ENCODE data around the gene PKDCC.

The PKDCC gene

GRCh38 chr2:42059261-42059898, 11.6 kb downstream of the PKDCC start:
- TF ChIP-seq, protein P1, sequence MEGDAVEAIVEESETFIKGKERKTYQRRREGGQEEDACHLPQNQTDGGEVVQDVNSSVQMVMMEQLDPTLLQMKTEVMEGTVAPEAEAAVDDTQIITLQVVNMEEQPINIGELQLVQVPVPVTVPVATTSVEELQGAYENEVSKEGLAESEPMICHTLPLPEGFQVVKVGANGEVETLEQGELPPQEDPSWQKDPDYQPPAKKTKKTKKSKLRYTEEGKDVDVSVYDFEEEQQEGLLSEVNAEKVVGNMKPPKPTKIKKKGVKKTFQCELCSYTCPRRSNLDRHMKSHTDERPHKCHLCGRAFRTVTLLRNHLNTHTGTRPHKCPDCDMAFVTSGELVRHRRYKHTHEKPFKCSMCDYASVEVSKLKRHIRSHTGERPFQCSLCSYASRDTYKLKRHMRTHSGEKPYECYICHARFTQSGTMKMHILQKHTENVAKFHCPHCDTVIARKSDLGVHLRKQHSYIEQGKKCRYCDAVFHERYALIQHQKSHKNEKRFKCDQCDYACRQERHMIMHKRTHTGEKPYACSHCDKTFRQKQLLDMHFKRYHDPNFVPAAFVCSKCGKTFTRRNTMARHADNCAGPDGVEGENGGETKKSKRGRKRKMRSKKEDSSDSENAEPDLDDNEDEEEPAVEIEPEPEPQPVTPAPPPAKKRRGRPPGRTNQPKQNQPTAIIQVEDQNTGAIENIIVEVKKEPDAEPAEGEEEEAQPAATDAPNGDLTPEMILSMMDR (IDR thresholded peaks at IDR 0.05; ENCODE audit: low read depth, low read length): no peak
- no peak overlapping the region for H3K4me3 ChIP-seq (ENCODE audit: low read depth, low read length)
- no peaks in the 10 kb centered on the region for H3K4me1 ChIP-seq
- no peaks in the 10 kb centered on the region for H3K9me3 ChIP-seq
- DNase-seq: no peak
- peaks cover 42% of the 10 kb centered on the region for H3K36me3 ChIP-seq
- no peaks in the 10 kb centered on the region for H3K27me3 ChIP-seq

DNA sequence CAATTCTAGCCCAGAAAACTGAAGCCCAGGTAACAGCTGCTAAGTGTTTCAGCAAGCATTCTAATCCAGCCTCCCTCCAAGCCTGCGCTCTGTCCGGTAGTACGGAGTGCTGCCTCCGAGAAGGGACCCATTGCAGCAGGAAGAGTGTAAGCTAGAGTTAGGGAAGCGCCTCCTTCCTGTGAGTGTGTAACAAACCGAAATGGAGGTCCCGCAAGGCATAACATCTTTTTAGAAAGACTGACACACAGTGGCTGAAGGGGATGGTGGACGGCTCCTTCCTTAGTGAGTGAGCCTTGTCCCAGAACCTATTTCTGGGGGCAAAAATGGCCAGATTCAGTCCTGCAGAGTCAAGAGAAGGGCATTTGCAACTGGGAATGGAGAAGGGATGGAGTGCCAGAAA, 12.2 kb downstream of the PKDCC start:
- H3K4me3 ChIP-seq (ENCODE audit: low read depth, low read length): no peak overlapping the region
- TF ChIP-seq, protein P1 (IDR thresholded peaks at IDR 0.05; ENCODE audit: low read depth, low read length): 0 out of 2 replicates have a peak, but pooled peaks have one; percentile 17
- H3K4me1 ChIP-seq: no peaks in the 10 kb centered on the region
- H3K36me3 ChIP-seq: peaks cover 38% of the 10 kb centered on the region
- no peaks in the 10 kb centered on the region for H3K27me3 ChIP-seq
- no peaks in the 10 kb centered on the region for H3K9me3 ChIP-seq
- DNase-seq: no peak

DNA sequence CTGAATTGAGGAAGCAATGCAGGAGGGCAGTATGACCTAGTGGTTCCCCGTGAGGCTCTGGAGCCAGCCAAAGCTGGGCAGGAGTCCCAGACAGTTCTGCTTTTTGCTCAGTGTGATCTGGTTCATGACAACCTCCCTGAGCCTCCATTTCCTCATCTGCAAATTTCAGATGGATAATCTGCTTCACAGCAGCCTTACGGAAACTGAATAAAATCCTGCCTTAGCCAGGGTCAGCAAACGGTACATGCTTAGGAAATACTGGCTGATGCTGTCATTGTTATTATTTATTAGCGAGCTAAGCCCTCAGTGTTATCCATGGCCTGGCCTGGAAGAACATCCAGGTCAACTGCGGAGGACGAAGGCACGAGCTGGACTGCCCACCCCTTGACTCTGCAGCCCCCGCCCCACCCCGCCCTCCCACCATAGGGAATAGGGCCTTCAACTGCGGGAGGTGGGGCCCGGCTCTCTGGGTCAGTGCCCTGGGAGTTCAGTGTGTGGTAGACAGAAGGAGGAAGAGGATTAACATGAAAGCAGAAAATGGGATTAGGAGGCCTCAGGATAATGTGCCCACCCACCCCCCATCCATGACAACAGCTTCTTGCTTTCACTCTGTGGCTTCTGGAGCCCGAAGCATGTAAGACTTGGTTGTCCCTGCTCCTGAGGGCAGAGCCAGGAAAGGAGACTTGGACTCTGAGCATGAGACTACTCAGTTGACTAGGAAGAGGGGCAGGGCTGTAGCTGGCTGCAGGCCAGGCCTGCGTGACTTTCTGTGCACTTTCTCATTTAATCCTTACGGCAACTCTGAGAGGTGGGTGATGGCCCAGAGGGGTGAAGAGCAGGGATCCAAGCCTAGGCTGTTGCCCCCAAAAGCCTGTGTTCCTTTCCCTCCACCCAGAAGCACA, 13.1 kb downstream of the PKDCC start:
- Histone ChIP-seq H3K4me1 (no peaks in the 10 kb centered on the region), H3K27me3 (no peaks in the 10 kb centered on the region), H3K9me3 (no peaks in the 10 kb centered on the region), H3K4me3 (ENCODE audit: low read depth, low read length) (no peak overlapping the region), H3K36me3 (peaks cover 29% of the 10 kb centered on the region)
- DNase-seq: no peak
- TF ChIP-seq, protein P1 (IDR thresholded peaks at IDR 0.05; ENCODE audit: low read depth, low read length): no peak

DNA sequence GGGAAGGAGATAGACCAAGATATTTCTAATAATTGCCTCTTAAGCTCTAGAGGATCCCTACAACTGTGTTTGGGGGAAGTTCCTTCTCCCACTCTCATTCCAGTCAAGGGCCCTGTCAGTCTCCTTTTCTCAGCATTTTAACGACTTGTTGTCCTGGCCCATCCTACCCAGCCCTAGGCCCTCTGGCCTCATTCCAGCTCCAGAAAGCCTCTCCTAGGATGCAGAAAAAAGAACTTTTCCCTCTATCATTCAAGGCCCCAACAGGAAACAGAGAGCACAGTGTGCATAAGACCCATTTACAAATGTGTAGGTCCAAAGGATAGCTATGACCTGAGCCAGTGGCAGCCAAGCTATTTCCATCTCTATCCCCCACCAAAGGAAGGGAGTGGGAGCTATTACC, 14.0 kb downstream of the PKDCC start:
- H3K27me3 ChIP-seq: no peaks in the 10 kb centered on the region
- no peak for DNase-seq
- TF ChIP-seq, protein P1 (IDR thresholded peaks at IDR 0.05; ENCODE audit: low read depth, low read length): no peak
- H3K36me3 ChIP-seq: peaks cover 23% of the 10 kb centered on the region
- H3K4me3 ChIP-seq (ENCODE audit: low read depth, low read length): no peak overlapping the region
- H3K9me3 ChIP-seq: no peaks in the 10 kb centered on the region
- no peaks in the 10 kb centered on the region for H3K4me1 ChIP-seq

DNA sequence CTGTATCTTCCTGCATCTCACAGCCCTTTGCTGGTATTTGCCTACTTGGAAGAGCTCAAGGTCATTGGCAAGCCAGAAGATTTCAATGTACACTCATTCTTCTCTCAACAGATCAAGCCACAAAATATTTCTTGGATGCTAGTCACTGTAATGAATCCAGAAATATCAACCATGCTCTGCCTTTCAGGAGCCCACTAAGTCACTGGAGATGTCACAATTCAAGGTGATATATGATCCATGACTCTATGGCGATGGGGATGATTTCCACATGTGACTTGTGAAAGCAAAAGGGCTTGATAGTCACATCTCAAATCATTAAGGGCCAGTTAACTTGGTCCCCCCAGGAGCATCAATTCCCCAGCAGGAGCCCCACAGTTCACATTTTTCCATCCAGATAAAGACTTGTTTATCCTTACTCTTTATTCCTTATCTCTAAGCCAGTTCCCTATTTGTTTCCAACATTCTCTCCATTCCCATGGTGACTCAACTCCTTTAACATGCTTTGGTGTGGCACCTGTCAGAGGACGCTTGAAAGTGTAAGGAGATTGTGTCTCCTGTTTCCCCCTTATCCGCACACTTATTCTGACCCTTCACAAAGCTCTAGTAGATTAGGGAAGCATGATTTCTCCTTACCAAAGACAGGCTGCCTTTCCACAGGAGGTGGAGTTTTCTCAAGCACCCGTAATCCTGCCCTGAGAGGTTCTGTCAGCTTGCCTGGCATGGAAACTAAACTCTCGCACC, 15.8 kb downstream of the PKDCC start:
- Histone ChIP-seq H3K27me3 (no peaks in the 10 kb centered on the region), H3K4me1 (no peaks in the 10 kb centered on the region), H3K36me3 (peaks cover 8% of the 10 kb centered on the region), H3K4me3 (ENCODE audit: low read depth, low read length) (no peak overlapping the region), H3K9me3 (no peaks in the 10 kb centered on the region)
- DNase-seq: no peak
- TF ChIP-seq, protein P1 (IDR thresholded peaks at IDR 0.05; ENCODE audit: low read depth, low read length): no peak

Measured in BE2C (cell line).